T1000 (cell line): ENCODE data around the gene APC.

ENCODE experiments used
- DNase-seq: peaks from one replicate; lab custom pipeline; 2025; ENCODE audit warnings: mixed read lengths; lab: John Stamatoyannopoulos, UW

The APC gene

DNA sequence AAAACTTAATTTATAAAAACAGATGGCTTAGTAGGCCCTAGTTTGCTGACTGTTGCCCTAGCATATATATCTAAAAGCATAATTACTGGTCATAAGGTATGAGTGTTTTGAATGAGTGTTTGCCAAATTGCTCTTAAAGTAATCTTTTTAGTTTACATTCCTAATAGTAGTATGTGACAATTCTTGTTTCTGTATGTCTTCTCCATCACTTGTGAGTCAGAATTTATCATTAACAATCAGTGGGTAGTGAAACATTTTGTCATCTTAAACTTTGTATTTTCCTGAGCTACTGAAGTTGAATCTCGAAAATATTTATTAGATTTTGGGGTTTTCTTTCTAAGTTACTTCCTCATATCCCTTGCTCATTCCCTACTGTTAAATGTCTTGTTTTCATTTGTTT is 49.6 kb downstream of the APC start:
- DNase-seq = no peak

DNA sequence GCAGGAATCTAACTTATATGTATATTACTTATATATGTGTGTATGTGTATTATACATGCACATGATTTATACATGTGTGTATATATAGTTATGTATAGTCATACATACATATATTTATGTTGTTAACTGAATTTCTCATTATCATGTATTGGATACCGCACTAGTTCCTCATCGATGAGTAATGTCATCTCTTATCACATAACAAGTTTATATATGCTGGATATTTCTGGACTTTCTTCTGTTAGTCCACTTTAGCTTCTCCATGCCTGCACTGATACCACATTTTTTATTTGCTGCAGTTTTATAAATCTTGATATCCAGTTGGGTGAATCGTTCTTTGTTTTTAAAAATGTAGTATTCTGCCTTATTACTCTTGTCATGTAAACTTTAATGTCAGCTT is 50.2 kb downstream of the APC start:
- DNase-seq = no peak

DNA sequence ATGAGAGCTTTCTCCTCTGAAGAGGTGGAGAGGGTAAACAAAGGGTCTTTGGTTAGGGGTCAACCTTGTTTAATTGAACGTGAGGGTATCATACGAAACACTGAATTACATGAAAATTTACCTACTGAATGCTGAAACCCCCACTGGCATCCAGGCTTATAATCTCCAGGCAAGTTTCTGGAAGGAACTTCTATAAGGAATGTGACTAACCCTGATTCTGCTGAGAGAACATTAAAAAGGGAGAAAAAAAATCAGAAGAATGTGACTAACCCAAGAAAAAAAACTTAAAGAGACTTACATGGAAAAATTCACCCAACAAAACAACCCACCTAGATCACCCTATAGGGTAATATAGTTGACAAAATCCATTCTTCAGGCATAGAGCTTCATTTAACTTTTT is 55.5 kb downstream of the APC start:
- no peak for DNase-seq

DNA sequence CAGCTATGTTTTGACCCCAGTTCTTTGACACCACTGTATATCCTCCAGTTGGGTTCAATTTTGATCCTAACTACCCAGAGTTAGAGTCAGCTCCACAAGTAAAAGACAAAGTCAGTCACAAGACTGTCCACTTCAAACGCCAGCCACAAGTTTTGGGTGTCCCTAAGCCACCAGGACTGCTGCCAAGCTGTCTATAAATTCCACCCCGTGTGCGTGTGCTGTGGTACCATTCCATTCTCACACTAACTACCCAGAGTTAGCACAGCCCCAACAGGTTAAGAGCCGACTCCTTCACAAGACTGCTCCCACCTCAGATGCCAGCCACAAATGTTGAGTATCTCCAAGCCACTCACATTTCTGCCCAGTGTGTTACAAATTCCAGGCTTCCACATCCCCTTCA is 56.7 kb downstream of the APC start:
- no peak for DNase-seq

DNA sequence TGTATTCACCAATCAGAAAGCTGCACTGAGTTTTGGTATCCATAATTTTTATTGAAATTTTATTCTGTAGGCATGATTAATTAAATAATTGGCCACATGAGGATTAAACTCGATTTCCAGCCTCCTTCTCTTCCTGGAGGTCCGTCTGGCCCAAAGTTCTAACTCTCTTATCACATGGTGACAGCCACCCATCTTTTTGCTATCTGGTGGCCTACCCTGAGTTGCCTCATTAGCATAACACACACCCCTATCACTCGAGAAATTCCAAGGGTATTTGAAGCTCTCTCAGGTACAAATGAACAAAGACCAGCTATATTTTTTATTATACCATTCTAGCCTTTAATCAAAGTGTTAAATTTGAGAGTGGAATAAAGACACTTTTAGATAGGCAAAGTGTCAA is 57.7 kb downstream of the APC start:
- DNase-seq = no peak

DNA sequence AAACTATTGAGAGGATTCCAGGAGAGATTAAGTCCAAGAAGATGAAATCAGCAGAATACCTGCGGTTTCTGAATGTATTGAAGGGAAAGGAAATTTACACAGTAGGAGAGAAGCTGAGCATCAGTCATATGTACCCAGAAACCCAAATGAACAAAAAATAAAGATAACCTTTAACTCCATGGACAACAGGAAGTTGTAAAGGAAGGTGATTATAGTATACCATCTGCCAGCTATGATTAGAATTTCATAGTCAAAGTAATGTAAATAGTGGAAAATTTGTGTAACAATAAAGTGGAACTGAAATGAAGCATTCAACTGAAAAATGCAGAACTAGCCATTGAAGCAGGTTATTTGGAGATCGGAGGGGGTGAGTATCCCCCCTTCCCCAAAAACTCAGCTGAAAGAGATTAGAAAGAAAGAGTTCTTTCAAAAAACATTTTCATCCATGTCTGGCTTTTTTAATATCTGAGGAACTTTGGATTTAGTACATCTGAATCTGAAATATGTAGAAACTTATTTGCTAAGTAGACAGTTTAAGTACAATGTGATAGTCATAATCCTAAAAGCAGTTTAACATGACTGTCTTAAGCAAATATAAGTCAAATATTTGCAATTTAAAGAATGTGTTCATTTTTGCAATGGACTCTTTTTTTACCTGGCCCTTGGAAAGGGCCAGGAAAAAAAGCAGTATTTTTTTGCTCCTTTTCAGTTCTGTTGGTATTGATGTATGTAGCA is 58.4 kb downstream of the APC start:
- no peak for DNase-seq

DNA sequence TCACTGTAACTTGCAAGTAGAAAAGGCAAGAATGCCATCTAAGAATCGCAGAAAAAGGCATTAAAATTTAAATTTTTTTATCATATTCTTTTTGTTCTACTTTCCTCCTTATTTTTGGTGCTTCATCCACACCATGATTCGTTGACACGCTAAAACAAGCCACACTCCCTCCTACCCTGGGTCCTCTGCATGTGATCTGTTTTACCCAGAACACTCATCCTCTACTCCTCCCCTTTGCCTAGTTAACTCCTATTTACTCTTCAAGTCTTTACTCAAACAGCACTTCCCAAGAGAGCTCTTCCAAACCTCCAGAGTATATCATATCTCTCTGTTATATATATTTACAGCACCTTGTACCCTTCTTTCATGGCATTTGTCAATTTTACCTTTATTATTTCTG is 62.0 kb downstream of the APC start:
- DNase-seq = no peak

DNA sequence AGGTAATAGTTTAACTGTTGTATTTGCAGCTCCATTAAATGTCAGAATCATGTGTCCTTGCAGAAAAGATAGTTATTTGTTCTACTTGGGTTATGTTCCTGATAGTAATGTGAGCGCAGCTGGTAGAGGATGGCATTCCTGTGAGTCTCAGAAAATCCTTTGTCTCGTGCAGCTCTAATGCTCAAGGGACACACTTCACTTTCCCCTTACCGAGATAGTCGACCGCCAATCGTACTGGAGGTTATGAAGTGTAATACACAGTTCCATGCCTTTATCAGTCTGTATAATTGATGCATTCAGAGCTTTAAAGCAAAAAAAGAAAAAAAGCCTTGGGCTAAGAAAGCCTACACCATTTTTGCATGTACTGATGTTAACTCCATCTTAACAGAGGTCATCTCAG is 63.2 kb downstream of the APC start:
- no peak for DNase-seq

DNA sequence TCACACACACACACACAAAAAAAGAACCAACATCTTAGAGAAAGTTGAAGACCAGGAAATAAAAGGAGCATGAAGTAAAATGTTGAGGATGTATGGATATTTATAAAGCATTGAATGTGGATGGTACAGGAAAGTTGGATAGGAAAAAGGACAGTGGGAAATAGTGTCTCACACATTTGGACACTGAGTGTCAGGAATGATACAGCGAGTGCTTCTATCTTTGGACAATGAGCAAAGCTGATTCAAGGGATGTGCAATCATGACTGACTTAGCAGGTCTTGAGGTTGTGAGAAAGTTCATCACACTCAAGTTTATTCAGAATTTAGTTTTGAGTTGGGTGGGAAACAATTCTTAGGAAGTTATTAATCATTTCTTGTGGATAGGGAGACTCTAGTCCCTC is 73.3 kb downstream of the APC start:
- DNase-seq = no peak

DNA sequence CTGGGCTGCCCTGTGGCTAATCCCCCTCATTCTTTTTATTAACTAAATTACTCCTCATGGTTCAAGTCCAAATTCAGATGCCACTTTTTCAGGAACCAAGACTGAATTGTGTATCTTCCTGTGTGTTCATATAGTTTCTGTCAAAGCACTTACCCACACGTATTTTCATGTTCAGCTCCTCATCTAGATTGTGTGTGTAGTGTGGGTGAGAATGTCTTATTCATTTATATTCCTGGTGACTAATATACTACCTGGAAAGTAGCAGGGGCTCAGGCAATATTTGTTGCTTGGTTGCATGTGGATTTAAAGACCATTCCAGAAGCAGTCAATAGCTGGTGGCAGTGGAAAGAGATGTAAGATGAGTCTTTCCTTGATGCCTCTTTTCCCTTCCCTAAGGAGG is 74.9 kb downstream of the APC start:
- DNase-seq = no peak

DNA sequence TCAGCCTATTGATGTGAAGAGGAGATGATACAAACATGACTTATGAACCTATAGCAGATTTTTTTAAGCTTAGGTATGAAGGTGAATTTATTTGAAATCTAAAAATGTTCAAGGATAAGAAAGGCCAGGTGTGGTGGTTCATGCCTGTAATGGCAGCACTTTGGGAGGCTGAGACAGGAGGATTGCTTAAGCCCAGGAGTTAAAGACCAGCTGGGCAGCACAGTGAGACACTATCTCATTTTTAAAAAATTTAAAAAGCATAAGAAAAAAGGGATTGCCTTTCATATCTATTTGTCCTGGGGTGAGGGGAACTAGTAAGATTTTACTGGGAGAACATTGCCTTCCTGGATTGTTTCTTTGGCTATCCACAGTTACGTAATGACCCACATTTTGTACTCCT is 82.6 kb downstream of the APC start:
- DNase-seq = no peak

DNA sequence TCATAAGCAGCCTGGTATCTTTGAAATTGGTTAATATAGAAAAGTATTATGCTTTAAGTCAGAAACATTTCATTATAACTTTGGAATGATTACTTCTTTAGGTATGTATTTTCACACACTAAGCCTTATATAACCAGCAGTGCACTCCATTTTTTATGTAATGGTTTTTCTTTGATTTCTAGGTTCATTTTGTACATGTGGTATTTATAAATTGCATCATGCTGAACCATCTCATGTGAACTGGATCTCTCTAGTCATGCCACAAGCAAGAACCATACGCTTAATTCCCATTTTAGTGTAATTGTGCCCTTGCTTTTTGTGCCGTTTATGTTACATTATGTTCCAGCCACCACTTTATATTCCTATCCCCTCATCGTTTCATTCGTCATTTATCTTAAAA is 84.8 kb downstream of the APC start:
- no peak for DNase-seq

DNA sequence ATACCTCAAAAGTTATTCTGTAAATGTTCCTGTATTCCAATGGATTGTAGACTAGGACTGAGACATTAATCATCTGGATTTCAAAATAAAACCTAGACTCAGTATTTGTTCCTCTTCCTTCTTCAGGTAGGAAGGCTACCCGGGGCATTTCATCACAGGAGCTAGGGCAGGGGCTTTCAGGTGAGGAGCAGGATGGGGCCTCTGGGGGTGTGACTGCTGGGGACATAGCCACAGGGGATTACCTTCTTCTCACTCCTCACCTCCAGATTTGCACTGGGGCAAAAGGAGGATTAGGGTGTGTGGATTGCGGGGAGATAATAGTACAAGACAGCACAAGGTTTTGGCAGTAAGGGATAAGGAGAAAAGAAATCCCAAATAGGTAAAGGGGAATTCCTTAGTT is 85.5 kb downstream of the APC start:
- no peak for DNase-seq

DNA sequence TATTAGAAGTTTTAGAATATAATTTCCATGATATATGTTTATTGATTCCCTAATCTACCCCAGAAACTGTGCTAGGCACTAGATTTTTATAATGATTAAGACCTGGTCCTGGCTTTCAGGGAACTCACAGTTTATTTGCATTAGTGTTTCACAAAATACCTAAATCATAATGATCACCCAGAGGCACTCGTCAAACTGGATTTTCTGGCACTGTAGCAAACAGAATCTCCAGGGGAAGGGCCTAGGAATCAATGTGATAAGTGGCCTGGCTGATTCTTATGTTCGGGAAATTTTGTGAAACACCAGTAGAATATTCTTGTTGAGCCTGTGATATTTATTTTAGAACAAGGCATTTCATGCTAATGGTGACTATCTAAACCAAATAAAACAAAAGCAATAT is 86.0 kb downstream of the APC start:
- DNase-seq = no peak

DNA sequence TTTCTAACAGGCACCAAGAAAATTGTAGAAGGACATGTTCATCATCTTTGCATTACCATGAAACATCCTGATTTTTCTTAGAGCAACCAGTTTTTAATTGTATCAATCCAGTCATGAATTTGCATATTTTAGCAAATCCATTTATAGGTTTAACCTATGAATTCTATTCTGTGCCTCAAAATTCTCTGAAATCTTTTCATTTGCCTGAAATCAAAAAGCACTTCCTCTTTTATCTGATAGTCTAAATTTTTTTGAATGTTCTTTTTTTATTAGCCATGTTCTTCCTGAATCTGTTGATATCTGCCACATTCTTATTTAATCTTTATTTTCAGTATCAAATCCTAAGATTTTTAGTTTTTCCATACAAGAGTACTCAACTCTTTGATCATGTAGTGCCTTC is 86.5 kb downstream of the APC start:
- no peak for DNase-seq

DNA sequence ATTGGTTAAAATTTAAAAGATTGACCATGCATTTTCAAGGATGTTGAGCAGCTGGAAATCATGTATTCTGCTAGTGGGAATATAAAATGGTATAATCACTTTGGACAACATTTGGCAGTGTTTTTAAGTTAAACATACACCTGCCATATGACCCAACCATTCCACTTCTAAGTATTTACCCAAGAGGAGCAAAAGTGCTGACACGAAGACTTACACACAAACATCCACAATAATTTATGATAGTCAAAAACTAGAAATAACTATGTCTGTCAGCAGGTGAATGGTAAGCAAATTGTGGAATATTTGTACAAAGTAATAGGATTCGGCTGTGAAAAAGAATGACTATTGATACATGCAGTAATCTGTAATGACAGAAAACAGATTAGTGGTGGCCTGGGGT is 92.7 kb downstream of the APC start:
- DNase-seq = no peak

DNA sequence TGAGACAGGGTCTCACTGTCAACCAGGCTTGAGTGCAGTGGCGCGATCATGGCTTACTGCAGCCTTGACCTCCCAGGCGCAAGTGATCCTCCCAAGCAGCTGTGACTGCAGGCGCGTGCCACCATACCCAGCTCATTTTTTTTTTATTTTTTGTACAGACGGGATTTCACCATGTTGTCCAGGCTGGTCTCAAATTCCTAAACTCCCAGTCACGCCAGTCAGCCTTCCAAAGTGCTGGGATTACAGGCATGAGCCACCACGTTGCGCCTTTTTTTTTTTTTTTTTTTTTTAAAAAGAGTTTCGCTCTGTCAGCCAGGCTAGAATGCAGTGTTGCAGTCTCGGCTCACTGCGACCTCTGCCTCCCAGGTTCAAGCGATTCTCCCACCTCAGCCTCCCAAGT is 96.3 kb downstream of the APC start:
- DNase-seq = no peak

DNA sequence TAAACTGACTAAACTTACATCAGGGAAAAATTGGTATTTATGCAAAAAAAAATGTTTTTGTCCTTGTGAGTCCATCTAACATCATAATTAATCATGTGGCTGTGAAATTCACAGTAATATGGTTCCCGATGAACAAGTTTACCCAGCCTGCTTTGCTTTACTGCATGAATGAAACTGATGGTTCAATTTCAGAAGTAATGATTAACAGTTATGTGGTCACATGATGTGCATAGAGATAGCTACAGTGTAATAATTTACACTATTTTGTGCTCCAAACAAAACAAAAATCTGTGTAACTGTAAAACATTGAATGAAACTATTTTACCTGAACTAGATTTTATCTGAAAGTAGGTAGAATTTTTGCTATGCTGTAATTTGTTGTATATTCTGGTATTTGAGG is 106.8 kb downstream of the APC start:
- DNase-seq = no peak

DNA sequence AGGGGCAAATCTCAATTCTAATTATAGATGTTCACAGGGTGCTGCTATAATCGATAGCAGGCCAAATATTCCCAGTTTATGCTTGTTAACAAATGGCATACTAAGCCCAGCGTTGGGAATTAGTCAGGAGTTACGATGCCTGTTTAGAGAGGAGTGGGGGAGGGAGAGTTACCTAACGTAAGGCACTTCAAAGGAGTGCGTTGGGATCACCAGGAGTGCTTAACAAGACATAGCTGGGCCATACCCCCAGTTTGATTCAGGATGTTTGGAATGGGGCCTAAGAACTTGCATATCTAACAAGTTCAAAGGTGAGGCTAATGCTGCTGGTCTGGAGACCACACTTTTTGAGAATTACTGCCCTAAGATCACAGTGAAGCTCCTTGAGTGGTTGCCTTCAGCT is 108.9 kb downstream of the APC start:
- DNase-seq = no peak

DNA sequence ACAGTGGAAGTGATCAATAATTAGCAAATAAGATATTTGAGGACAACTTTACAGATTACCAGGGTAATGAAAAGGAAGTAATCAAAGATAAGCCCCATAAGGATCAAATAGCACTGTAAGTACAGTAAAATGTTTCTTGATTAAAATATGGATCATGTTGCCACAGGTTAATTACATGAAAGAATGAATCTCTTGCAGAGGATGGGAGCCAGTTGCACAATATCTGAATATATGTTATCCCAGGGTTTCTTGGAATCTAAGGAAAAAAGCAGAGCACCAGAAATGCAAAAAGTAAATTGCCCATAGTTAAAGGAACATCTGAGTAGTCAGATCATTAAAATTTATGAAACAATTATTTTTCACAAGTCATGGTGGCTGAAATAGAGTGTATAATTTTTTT is 109.6 kb downstream of the APC start:
- no peak for DNase-seq

DNA sequence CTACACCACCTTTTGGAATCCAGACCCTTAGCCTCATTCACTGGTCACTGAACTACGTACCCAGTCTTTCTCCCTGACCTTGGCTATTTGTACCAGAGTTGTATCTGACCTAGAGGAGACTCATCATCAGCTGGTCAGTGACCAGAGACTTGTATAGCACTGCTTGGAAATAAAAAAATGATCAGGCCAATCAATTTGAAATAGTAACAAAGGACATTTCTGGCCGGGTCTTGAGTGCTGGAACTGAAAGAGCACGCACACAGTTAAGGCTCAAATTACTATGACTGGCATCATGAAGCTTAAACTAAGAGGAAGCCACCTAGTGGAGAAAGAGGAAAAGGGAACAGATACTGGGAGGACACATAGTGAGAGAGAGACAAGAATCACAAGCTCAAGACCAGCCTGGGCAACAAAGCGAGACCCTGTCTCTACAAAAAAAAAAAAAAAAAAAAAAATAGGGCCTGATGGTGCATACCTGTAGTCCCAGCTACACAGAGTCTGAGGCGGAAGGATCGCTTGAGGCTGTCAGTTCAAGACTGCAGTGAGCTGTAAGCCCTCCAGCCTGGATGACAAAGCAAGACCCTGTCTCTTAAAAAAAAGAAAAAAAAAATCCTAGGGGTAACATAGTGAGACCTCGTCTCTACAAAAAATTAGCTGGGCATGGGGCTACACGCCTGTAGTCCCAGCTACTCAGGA is 110.6 kb downstream of the APC start:
- no peak for DNase-seq

DNA sequence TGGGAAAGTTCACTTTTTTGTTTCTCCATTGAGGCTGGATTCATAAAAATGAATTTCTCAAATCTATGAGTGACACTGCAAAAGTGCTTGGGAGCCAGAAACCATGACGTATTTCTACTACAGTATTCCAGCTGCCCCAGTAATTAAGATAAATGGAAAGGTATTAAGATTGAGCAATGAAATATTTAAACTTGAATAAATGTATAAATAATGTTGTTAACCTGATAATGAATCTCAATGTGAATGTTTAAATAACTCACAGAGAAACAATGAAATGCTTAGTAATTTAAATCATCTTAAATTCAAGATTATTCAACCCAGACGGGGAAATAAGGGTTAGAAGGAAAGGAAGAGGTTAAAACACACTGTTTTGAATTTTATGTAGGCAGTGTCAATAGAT is 112.2 kb downstream of the APC start:
- DNase-seq = no peak

DNA sequence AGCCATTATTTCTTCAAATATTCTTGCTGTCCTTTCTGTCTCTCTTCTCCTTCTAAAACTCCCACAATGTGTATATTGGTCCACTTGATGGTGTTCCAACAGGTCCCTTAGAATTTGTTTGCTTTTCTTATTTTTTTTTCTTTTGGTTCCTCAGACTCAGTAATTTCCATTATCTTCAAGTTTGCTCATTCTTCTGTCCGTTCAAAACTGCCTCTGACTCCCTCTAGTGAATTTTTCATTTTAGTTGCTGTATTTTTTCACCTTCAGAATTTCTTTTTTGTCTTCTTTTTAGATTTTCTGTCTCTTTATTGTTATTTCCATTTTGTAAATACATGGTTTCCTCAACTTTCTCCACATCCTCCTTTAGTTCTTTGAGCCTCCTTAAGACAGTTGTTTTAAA is 117.0 kb downstream of the APC start:
- no peak for DNase-seq

DNA sequence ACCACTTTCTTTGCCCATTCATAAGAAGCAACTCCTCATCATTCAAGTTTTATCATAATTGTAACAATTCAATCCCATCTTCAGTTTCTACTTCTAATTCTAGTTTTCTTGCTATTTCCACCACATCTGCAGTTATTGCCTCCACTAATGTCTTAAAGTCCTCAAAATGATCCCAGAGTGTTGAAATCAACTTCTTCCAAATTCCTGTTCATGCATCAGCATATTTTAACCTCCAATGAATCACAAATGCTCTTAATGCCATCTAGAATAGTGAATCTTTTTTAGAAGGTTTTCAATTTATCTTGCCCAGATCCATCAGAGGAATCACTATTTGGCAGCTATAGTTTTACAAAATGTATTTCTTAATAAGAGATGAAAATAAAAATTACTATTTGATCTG is 120.2 kb downstream of the APC start:
- DNase-seq = no peak
